Neural crest cell (in vitro differentiated cells): Measurements from ENCODE around the gene KPNA3. TPM values are rescaled to one million over a fixed set of nuclear protein-coding genes. Genes with fewer than 3 reads are reported as not detected.

Experiments used
- DNase-seq: peaks from one replicate; pipeline ENCODE4 v3.0.0; 2021; ENCODE audit warnings: low read depth, mixed read lengths, low spot score
- H3K27ac Mint-ChIP-seq: one replicate; pipeline ENCODE4 v1.8.0; 2021; ENCODE audit warnings: mild to moderate bottlenecking, mixed read lengths; ENCODE audit not compliant: unreplicated experiment
- H3K27me3 Mint-ChIP-seq: 2 replicates; pipeline ENCODE4 v1.8.0; 2021; ENCODE audit warnings: low read depth, mild to moderate bottlenecking, mixed read lengths
- H3K36me3 Mint-ChIP-seq: 2 replicates; pipeline ENCODE4 v1.8.0; 2021; ENCODE audit warnings: low read depth, mild to moderate bottlenecking, mixed read lengths
- H3K4me1 Mint-ChIP-seq: 2 replicates; pipeline ENCODE4 v1.8.0; 2021; ENCODE audit warnings: mixed read lengths
- H3K4me3 Mint-ChIP-seq: one replicate; pipeline ENCODE4 v1.8.0; 2021; ENCODE audit warnings: mild to moderate bottlenecking, mixed read lengths
- H3K9me3 Mint-ChIP-seq: 2 replicates; pipeline ENCODE4 v1.8.0; 2021; ENCODE audit warnings: mixed read lengths
- CTCF ChIP-seq: fragments of 200-600 bp; sonication (generic); conservative IDR thresholded peaks from 2 replicates; pipeline ENCODE4 v1.5.0; 2021; ENCODE audit warnings: antibody characterized with exemption, mild to moderate bottlenecking
- total RNA-seq: library from RNA; stranded (reverse); gene quantifications from 2 replicates; pipeline ENCODE4 v1.2.1, GENCODE V29; 2021

Gene KPNA3
- total RNA-seq, 1 donor from 2014 or later = 53.7 TPM

DNA sequence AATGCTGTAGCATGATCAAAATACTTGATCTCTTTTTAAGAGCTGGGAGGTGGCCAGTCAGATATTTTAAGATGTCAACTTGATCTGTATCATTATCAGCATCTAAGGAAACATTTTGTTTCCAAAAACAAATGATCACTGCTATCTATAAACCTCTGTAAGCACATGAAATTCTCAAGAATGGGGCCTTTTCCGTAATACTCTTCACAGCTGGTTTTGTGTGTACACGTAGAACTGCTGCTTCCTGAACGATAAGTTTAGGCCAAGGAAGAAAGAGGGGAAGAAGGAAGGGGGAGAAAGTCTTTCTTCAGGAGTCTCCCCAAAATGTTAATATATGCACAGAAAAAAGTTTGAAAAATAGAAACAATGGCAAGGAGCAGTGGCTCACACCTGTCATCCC is 138.5 kb downstream of the KPNA3 start:
- peak overlapping the region; percentile 17 for H3K27ac Mint-ChIP-seq
- H3K27me3 Mint-ChIP-seq = no peaks in the 10 kb centered on the region
- DNase-seq = no peak
- peaks cover 13% of the 10 kb centered on the region for H3K4me1 Mint-ChIP-seq
- no peak for TF ChIP-seq CTCF
- no peaks in the 10 kb centered on the region for H3K9me3 Mint-ChIP-seq
- H3K36me3 Mint-ChIP-seq = no peaks in the 10 kb centered on the region
- H3K4me3 Mint-ChIP-seq = no peak overlapping the region

DNA sequence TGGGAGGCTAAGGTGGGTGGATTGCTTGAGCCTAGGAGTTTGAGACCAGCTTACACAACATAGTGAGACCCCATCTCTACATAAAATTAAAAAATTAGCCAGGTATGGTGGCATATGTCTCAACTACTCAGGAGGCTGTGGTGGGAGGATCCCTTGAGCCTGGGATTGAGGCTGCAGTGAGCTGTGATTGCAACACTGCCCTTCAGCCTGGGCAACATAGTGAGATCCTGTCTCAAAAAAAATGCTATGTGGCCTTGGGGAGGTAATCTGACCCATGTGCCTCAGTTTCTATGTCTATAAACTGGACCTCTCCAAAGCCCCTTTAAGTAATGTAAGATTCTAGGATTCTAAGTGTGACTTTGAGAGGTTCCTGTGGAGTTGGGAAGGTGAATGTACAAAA is 139.0 kb downstream of the KPNA3 start:
- no peaks in the 10 kb centered on the region for H3K9me3 Mint-ChIP-seq
- H3K27ac Mint-ChIP-seq = no peak overlapping the region
- DNase-seq = no peak
- TF ChIP-seq CTCF = no peak
- H3K4me3 Mint-ChIP-seq = no peak overlapping the region
- peaks cover 13% of the 10 kb centered on the region for H3K4me1 Mint-ChIP-seq
- no peaks in the 10 kb centered on the region for H3K27me3 Mint-ChIP-seq
- H3K36me3 Mint-ChIP-seq = no peaks in the 10 kb centered on the region

DNA sequence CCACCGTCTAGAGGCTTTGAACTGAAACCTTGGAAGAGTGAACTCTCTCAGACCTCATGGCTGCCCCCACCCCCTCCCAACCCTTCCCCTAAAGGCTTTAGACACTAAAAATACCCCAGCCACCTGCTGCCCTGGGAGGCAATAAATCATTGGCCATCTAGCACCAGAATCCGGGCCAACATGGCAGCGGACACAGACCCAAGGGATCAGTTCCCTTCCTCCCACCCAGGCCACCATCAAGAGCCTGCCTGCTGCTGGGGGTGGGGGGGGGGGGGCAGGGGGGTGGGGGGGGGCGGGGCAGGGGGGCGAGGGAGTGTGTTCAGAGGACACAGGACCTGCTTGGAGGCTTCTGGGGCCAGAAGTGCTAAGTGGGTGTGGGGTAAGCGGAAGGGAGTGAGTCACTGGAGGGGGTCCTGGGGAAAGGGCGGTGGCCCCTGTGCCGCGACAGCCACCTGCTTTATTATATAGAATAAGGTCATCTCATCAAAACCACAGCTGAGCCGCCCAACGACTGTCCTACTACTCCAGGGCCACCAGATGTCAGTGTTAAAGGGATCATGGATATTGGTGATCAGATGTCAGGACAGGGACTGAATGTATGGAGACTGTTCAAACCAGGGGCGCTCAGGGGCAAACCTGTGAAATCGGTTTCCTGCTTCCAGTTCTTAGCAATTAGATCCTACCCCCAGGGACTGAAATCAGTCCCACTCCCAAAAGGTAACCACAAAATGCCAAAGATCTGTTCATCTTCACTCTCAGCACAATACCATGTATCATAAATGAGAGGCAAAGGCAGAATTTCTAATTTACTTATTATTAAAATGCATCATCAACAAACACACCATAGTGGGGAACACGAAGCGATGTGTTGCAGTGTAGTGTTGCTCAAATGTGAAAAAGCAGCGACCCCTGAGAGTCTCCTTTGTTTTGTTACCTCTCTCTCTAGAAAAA is 139.9 kb downstream of the KPNA3 start:
- Mint-ChIP-seq H3K36me3 (no peaks in the 10 kb centered on the region), H3K27ac (no peak overlapping the region), H3K4me1 (peaks cover 13% of the 10 kb centered on the region), H3K27me3 (no peaks in the 10 kb centered on the region), H3K4me3 (no peak overlapping the region), H3K9me3 (no peaks in the 10 kb centered on the region)
- TF ChIP-seq CTCF = peak; percentile 65
- DNase-seq = peak; percentile 32

DNA sequence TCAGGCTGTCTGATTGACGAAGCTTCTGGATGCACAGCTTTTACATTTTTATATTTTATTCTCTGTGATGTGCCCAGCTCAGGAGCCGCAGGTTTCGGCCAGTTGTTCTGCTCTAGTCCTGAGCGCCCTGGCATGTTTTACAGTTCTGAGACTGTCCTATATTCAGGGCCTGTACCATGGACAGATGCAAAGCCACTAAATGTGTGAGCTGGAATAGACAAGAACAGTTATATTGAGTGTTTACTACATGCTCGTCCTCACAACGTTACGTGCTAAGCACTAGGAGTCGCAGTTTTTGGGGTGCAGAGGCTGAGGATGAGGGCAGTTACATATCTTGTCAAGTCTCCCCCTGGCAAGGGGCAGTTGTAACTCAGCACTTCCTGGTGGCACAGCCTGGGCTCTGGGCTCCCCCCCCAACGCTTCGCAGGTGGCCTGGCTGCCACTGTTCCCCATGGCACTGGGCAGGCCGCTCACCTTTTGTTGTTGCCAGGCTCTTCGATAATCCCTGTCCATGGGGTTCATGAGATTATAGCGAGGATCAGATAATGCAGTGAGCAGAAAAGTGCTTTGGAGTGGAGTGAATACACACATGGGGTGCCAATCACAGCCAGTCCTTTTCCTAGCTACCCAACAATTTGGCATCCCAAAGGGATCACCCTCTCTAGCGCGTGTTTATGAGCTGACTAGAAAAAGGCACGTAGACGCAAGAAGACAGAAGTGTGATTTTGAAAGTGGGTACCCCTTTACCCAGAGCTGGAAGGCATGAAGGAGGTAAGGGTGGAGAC is 140.7 kb downstream of the KPNA3 start:
- Mint-ChIP-seq H3K4me1 (peaks cover 13% of the 10 kb centered on the region), H3K36me3 (no peaks in the 10 kb centered on the region), H3K27ac (no peak overlapping the region), H3K4me3 (no peak overlapping the region), H3K27me3 (no peaks in the 10 kb centered on the region), H3K9me3 (no peaks in the 10 kb centered on the region)
- TF ChIP-seq CTCF = no peak
- no peak for DNase-seq

- H3K27ac Mint-ChIP-seq = peak overlapping the region; percentile 40
- TF ChIP-seq CTCF = no peak
Measured at GRCh38 chr13:49649963-49650312, 142.5 kb downstream of the KPNA3 start.

More at GRCh38 chr13:49649963-49650312, 142.5 kb downstream of the KPNA3 start:
- H3K4me1 Mint-ChIP-seq = peaks cover 10% of the 10 kb centered on the region
- no peaks in the 10 kb centered on the region for H3K27me3 Mint-ChIP-seq
- no peak for DNase-seq
- no peaks in the 10 kb centered on the region for H3K9me3 Mint-ChIP-seq
- no peaks in the 10 kb centered on the region for H3K36me3 Mint-ChIP-seq
- no peak overlapping the region for H3K4me3 Mint-ChIP-seq

Other genes with a start within 250 kb of the KPNA3 start
- gene RCBTB1, start 207.1 kb downstream of the KPNA3 start, total RNA-seq = 40.0 and 44.1 TPM in 2 replicates
- gene ARL11, start 164.2 kb downstream of the KPNA3 start, total RNA-seq = not detected in 2 replicates
- 52.7 and 55.4 TPM in 2 replicates for gene EBPL, start 101.2 kb downstream of the KPNA3 start, total RNA-seq
- gene SPRYD7, start 143.7 kb upstream of the KPNA3 start, total RNA-seq = 3.8 TPM in 2 replicates
- 57.1 and 57.4 TPM in 2 replicates for gene TRIM13, start 204.4 kb upstream of the KPNA3 start, total RNA-seq
- gene KCNRG, start 222.8 kb upstream of the KPNA3 start, total RNA-seq = 1.1 and 1.4 TPM in 2 replicates